Measurements from ENCODE around the gene NUP205.

NUP205 gene

DNA sequence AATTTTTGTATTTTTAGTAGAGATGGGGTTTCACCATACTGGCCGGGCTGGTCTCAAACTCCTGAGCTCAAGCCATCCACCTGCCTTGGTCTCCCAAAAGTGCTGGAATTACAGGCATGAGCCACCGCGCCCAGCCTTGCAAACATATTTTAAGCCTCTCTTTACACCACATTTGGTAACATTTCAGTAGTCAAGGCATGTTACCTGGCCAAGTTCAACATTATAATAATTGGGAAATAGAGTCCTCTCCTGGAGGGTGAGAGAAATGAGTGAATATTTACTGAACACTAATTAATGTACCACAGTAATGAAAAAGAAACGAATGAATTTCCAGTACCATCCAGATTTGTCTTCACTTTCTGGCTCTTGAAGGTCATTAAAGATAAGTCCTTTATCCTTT lies 37.8 kb upstream of the NUP205 start:
- no peak for DNase-seq (ENCODE audit: low spot score in 2 of 2)
- Mint-ChIP-seq H3K4me1 (no peaks in the 10 kb centered on the region), H3K4me3 (no peak overlapping the region), H3K36me3 (ENCODE audit: insufficient read depth) (no peaks in the 10 kb centered on the region), H3K27me3 (no peaks in the 10 kb centered on the region), H3K9me3 (no peaks in the 10 kb centered on the region), H3K27ac (ENCODE audit: low read depth) (no peak overlapping the region)
- no peak for ATAC-seq (replicated peaks; ENCODE audit: extremely low read depth, poor library complexity, severe bottlenecking)

DNA sequence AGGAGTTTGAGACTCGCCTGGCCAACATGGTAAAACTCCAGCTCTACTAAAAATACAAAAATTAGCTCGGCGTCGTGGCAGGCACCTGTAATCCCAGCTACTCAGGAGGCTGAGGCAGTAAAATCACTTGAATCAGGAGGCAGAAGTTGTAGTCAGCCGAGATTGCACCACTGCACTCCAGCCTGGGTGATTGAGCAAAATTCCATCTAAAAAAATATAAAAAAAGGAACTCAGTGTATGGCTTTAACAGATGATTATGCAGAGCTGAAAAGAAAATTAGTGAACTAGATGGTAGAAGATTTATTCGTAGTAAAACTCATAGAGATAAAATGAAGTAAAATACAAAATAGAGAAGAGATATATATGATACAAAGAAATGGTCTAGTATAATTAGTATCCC lies 35.2 kb upstream of the NUP205 start:
- H3K27ac Mint-ChIP-seq (ENCODE audit: low read depth) = no peak overlapping the region
- H3K4me3 Mint-ChIP-seq = no peak overlapping the region
- ATAC-seq (replicated peaks; ENCODE audit: extremely low read depth, poor library complexity, severe bottlenecking) = no peak
- no peak for DNase-seq (ENCODE audit: low spot score in 2 of 2)
- no peaks in the 10 kb centered on the region for H3K4me1 Mint-ChIP-seq
- no peaks in the 10 kb centered on the region for H3K36me3 Mint-ChIP-seq (ENCODE audit: insufficient read depth)
- H3K27me3 Mint-ChIP-seq = peaks cover 10% of the 10 kb centered on the region
- H3K9me3 Mint-ChIP-seq = no peaks in the 10 kb centered on the region

DNA sequence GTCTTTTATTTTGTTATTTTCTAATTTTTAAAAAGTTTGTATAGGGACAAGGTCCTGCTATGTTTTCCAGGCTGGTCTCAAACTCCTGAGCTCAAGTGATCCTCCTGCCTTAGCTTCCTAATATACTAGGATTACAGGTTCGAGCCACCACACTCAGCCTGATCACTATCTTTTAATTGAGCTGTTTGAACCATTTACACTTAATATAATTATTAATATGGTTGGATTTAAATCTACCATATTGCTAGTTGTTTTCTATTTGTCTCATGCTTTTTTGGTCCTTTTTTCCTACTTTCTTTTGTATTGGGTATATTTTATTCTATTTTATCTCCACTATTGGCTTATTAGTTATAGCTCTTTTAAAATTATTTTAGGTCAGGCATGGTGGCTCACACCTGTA lies 34.6 kb upstream of the NUP205 start:
- no peak overlapping the region for H3K4me3 Mint-ChIP-seq
- no peaks in the 10 kb centered on the region for H3K36me3 Mint-ChIP-seq (ENCODE audit: insufficient read depth)
- H3K4me1 Mint-ChIP-seq = no peaks in the 10 kb centered on the region
- H3K27me3 Mint-ChIP-seq = peaks cover 10% of the 10 kb centered on the region
- ATAC-seq (replicated peaks; ENCODE audit: extremely low read depth, poor library complexity, severe bottlenecking) = no peak
- no peak overlapping the region for H3K27ac Mint-ChIP-seq (ENCODE audit: low read depth)
- no peaks in the 10 kb centered on the region for H3K9me3 Mint-ChIP-seq
- DNase-seq (ENCODE audit: low spot score in 2 of 2) = no peak

DNA sequence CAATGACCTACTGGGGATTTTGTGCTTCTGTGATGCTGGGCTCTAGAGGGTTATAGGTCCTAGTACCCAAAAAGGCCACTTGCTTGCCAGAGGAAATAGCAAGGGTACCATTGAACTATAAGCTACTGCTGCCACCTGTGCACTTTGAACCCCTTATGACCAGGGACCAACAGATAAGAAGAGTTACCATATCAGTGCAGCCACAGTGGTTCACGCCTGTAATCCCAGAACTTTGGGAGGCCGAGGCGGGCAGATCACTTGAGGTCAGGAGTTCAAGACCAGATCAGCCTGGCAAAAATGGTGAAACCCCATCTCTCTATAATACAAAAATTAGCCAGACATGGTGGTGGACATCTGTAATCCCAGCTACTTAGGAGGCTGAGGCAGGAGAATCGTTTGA lies 32.3 kb upstream of the NUP205 start:
- DNase-seq (ENCODE audit: low spot score in 2 of 2) (no peak), ATAC-seq (replicated peaks; ENCODE audit: extremely low read depth, poor library complexity, severe bottlenecking) (no peak)
- H3K4me3 Mint-ChIP-seq = no peak overlapping the region
- H3K9me3 Mint-ChIP-seq = no peaks in the 10 kb centered on the region
- no peaks in the 10 kb centered on the region for H3K36me3 Mint-ChIP-seq (ENCODE audit: insufficient read depth)
- H3K27me3 Mint-ChIP-seq = peaks cover 10% of the 10 kb centered on the region
- H3K27ac Mint-ChIP-seq (ENCODE audit: low read depth) = no peak overlapping the region
- no peaks in the 10 kb centered on the region for H3K4me1 Mint-ChIP-seq

DNA sequence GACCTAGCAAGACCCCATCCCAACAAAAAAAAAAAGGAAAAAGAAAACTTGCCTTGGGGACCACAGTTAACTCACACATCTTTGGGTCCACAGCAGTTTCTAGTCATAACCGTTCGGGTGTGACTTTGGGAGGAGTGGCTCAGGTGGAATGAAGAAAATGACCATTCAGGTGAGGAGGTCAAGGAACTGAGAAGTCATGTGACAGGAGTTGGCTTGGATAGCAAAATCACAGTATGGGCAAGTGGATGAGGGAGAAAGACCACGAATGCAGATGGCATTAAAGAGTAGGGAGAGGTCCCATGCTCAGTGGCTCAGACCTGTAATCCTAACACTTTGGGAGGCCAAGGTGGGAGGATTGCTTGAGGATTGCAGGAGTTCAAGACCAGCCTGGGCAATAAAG lies 30.7 kb upstream of the NUP205 start:
- Mint-ChIP-seq H3K4me1 (no peaks in the 10 kb centered on the region), H3K27me3 (peaks cover 19% of the 10 kb centered on the region), H3K36me3 (ENCODE audit: insufficient read depth) (no peaks in the 10 kb centered on the region), H3K27ac (ENCODE audit: low read depth) (no peak overlapping the region), H3K9me3 (no peaks in the 10 kb centered on the region), H3K4me3 (no peak overlapping the region)
- no peak for ATAC-seq (replicated peaks; ENCODE audit: extremely low read depth, poor library complexity, severe bottlenecking)
- no peak for DNase-seq (ENCODE audit: low spot score in 2 of 2)

DNA sequence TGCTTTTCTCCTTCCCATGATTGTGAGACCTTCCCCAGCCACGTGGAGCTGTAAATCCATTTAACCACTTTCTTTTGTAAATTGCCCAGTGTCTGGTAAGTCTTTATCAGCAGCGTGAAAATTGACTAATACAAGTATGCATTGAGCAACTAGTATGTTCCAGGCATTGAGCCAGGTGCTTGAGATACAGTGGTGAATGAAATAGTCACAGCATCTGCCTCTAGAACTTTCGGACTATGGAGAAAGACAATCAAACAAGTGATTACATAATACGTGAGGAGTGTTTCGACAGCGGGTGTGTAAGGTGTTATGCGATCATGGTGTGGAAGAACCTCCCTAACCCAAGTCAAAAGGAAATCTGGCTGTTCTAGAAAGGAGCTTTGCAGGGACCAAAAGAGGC lies 21.6 kb upstream of the NUP205 start:
- H3K27ac Mint-ChIP-seq (ENCODE audit: low read depth) = no peak overlapping the region
- DNase-seq (ENCODE audit: low spot score in 2 of 2) (no peak), ATAC-seq (replicated peaks; ENCODE audit: extremely low read depth, poor library complexity, severe bottlenecking) (no peak)
- H3K4me1 Mint-ChIP-seq = no peaks in the 10 kb centered on the region
- H3K36me3 Mint-ChIP-seq (ENCODE audit: insufficient read depth) = no peaks in the 10 kb centered on the region
- H3K4me3 Mint-ChIP-seq = no peak overlapping the region
- no peaks in the 10 kb centered on the region for H3K9me3 Mint-ChIP-seq
- peaks cover 52% of the 10 kb centered on the region for H3K27me3 Mint-ChIP-seq

DNA sequence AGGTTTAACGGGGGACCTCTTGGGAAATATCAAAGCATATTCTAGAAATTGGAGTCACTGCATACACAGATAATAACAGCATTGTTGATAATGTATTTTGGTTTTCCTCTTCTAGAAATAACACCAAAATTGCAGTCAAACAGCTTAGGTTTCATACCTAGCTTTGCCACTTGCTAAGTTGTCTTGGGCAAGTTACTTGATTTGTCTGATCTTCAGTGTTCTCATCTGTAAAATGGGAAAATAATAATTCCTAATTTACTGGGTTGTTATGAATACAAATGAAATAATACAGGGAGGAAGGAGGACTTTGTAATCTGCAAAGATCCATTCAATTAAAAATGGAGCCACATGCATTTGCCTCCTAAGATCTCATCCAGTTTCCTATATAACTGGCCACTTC lies 20.3 kb upstream of the NUP205 start:
- Mint-ChIP-seq H3K9me3 (no peaks in the 10 kb centered on the region), H3K36me3 (ENCODE audit: insufficient read depth) (no peaks in the 10 kb centered on the region), H3K27me3 (peaks cover 41% of the 10 kb centered on the region), H3K27ac (ENCODE audit: low read depth) (no peak overlapping the region), H3K4me1 (no peaks in the 10 kb centered on the region), H3K4me3 (no peak overlapping the region)
- DNase-seq (ENCODE audit: low spot score in 2 of 2) = no peak
- ATAC-seq (replicated peaks; ENCODE audit: extremely low read depth, poor library complexity, severe bottlenecking) = no peak

DNA sequence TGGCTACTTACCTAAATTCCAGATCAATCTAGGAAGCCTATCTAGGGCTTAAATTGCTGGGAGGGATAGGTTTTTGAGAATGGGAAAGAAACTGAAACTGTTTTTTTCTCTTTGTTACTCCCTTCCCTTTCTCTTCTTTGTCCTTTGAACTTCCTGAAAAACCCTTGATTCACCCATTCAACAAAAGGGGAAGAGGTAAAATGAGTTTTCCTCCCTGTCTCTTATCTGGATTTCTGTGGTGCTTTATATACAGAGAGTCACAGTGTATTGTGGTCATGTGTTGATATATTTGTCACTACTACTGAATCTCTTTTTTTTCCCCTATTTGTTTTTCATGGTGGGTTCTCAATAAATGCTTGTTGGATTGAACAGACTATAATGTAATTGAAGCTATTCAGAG lies 19.8 kb upstream of the NUP205 start:
- H3K27ac Mint-ChIP-seq (ENCODE audit: low read depth) = no peak overlapping the region
- H3K9me3 Mint-ChIP-seq = no peaks in the 10 kb centered on the region
- no peak for DNase-seq (ENCODE audit: low spot score in 2 of 2)
- no peaks in the 10 kb centered on the region for H3K4me1 Mint-ChIP-seq
- peaks cover 41% of the 10 kb centered on the region for H3K27me3 Mint-ChIP-seq
- no peak overlapping the region for H3K4me3 Mint-ChIP-seq
- no peak for ATAC-seq (replicated peaks; ENCODE audit: extremely low read depth, poor library complexity, severe bottlenecking)
- no peaks in the 10 kb centered on the region for H3K36me3 Mint-ChIP-seq (ENCODE audit: insufficient read depth)

DNA sequence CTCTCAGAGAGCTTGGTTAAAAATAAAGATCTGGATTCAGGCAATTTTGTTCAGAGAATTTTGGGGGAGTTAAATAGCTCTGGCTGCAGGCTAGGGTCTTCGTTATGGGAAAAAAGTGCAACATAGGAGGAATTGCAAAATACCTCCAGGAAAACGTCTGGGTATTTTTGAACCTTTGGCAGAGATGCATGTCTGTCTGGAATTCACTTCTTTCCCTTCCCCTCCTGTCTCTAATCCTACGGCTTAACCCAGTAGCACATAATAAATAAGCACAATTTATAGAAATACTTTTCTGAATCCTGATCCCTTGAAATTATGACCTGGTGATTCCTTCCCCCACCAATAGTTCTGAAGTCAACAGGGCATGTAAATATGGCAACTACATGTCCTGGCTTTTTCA lies 19.3 kb upstream of the NUP205 start:
- peaks cover 41% of the 10 kb centered on the region for H3K27me3 Mint-ChIP-seq
- H3K4me1 Mint-ChIP-seq = no peaks in the 10 kb centered on the region
- no peaks in the 10 kb centered on the region for H3K9me3 Mint-ChIP-seq
- DNase-seq (ENCODE audit: low spot score in 2 of 2) = no peak
- no peak for ATAC-seq (replicated peaks; ENCODE audit: extremely low read depth, poor library complexity, severe bottlenecking)
- no peak overlapping the region for H3K4me3 Mint-ChIP-seq
- no peaks in the 10 kb centered on the region for H3K36me3 Mint-ChIP-seq (ENCODE audit: insufficient read depth)
- no peak overlapping the region for H3K27ac Mint-ChIP-seq (ENCODE audit: low read depth)

DNA sequence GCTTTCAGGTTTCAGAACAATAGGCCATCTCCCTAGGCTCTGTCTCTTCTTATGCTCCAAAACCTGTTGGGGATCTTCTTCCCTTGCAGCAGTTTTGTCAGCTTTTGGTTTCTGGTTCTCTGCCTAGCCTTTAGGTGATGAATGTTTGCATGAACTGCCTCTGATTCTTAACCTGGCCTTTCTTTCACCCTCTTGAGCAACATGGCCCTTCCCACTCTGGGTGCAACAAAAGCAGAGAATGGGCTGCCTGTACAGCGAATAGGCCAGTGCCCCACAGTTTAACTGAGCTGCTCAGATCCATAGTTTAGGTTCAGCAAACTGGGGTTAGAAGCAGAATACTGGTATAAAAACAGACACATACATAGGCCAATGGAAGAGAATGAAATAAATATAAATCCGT lies 18.1 kb upstream of the NUP205 start:
- H3K36me3 Mint-ChIP-seq (ENCODE audit: insufficient read depth) = no peaks in the 10 kb centered on the region
- H3K27me3 Mint-ChIP-seq = peaks cover 40% of the 10 kb centered on the region
- H3K9me3 Mint-ChIP-seq = no peaks in the 10 kb centered on the region
- no peak overlapping the region for H3K27ac Mint-ChIP-seq (ENCODE audit: low read depth)
- H3K4me1 Mint-ChIP-seq = no peaks in the 10 kb centered on the region
- ATAC-seq (replicated peaks; ENCODE audit: extremely low read depth, poor library complexity, severe bottlenecking) (no peak), DNase-seq (ENCODE audit: low spot score in 2 of 2) (no peak)
- H3K4me3 Mint-ChIP-seq = no peak overlapping the region

DNA sequence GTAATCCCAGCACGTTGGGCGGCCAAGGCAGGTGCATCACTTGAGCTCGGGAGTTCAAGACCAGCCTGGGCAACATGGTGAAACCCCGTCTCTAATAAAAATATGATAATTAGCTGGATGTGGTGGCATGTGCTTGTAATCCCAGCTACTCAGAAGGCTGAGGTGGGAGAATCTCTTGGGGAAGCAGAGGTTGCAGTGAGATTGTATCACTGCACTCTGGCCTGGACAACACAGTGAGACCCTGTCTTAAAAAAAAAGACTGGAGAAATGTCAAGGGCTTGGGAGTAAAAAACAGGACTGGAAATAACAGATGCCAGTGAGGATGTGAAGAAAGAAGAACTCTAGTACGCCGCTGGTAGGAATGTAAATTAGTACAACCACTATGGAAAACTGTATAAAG lies 16.7 kb upstream of the NUP205 start:
- H3K4me1 Mint-ChIP-seq = no peaks in the 10 kb centered on the region
- no peak for DNase-seq (ENCODE audit: low spot score in 2 of 2)
- H3K27me3 Mint-ChIP-seq = peaks cover 29% of the 10 kb centered on the region
- H3K27ac Mint-ChIP-seq (ENCODE audit: low read depth) = no peak overlapping the region
- no peaks in the 10 kb centered on the region for H3K9me3 Mint-ChIP-seq
- no peak for ATAC-seq (replicated peaks; ENCODE audit: extremely low read depth, poor library complexity, severe bottlenecking)
- no peak overlapping the region for H3K4me3 Mint-ChIP-seq
- no peaks in the 10 kb centered on the region for H3K36me3 Mint-ChIP-seq (ENCODE audit: insufficient read depth)

DNA sequence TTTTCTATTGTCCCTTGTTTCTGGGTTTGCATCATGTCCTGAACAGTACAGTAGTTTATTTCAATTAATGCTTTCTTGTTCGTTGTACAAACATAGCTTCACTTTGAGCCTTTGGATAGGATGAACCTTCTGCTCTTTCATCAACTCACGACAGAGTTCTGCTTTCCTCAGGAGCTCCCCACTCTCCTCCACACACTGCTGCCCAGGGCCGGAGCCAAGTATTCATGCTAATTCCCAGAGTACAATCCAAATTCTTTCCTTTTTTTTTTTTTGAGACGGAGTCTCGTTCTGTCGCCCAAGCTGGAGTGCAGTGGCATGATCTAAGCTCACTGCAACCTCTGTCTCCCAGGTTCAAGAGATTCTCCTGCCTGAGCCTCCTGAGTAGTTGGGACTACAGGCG lies 7.5 kb upstream of the NUP205 start:
- Mint-ChIP-seq H3K27me3 (peaks cover 14% of the 10 kb centered on the region), H3K27ac (ENCODE audit: low read depth) (no peak overlapping the region), H3K4me3 (no peak overlapping the region), H3K9me3 (no peaks in the 10 kb centered on the region), H3K4me1 (no peaks in the 10 kb centered on the region), H3K36me3 (ENCODE audit: insufficient read depth) (no peaks in the 10 kb centered on the region)
- ATAC-seq (replicated peaks; ENCODE audit: extremely low read depth, poor library complexity, severe bottlenecking) (no peak), DNase-seq (ENCODE audit: low spot score in 2 of 2) (no peak)

DNA sequence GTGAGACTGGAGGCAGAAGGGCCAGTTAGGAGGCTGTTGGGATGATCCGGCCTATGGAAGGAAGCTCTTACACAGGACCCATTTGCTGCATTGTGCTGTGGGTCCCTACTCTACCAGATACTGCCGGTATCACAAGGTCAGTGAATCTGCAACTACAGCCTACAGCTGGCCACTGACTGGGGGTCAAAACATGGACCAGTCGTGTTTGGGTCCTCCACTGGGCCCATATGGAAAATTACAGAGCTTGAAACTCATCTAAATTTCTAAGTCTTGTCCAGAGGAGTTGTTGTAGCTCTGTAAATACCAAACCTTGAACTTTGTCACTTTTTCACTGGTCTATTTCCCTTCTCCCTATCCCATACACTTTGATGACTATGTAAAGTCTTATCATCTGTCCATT lies 5.6 kb upstream of the NUP205 start:
- Mint-ChIP-seq H3K27me3 (peaks cover 14% of the 10 kb centered on the region), H3K4me1 (no peaks in the 10 kb centered on the region), H3K36me3 (ENCODE audit: insufficient read depth) (no peaks in the 10 kb centered on the region), H3K27ac (ENCODE audit: low read depth) (no peak overlapping the region), H3K4me3 (no peak overlapping the region), H3K9me3 (no peaks in the 10 kb centered on the region)
- ATAC-seq (replicated peaks; ENCODE audit: extremely low read depth, poor library complexity, severe bottlenecking) (no peak), DNase-seq (ENCODE audit: low spot score in 2 of 2) (no peak)

DNA sequence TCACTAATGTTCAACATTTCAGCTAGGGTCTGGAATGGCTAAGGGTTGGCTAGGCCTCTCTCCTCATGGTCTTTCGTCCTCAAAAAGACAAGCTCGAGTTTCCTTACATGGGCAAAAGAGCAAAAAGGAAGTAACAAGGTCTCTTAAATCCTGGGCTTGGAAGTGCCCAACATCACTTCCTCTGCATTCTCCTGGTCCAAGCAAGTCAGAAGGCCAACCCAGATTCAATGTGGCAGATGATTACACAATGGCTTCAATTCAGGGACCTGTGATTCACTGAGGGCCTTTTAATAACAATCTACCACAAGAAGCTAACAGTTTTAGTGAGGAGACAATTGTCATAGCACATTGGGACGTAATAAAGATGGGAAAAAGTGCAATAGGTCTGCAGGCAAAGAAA lies 4.4 kb upstream of the NUP205 start:
- H3K27ac Mint-ChIP-seq (ENCODE audit: low read depth) = no peak overlapping the region
- no peaks in the 10 kb centered on the region for H3K9me3 Mint-ChIP-seq
- H3K36me3 Mint-ChIP-seq (ENCODE audit: insufficient read depth) = no peaks in the 10 kb centered on the region
- ATAC-seq (replicated peaks; ENCODE audit: extremely low read depth, poor library complexity, severe bottlenecking) = no peak
- DNase-seq (ENCODE audit: low spot score in 2 of 2) = no peak
- peaks cover 3% of the 10 kb centered on the region for H3K27me3 Mint-ChIP-seq
- no peak overlapping the region for H3K4me3 Mint-ChIP-seq
- no peaks in the 10 kb centered on the region for H3K4me1 Mint-ChIP-seq

Measured in central memory CD8-positive, alpha-beta T cell (primary cell).